Measurements from ENCODE around the gene SLC6A17. TPM values are rescaled to one million over a fixed set of nuclear protein-coding genes. Genes with fewer than 3 reads are reported as not detected.

The SLC6A17 gene
- total RNA-seq, 1 donor, result 0.90 TPM

- peak; percentile 25 for DNase-seq (ENCODE audit: low read depth)
- no peak for TF ChIP-seq CTCF (IDR thresholded peaks at IDR 0.05; ENCODE audit: insufficient read depth, low read length)
- H3K4me3 ChIP-seq (ENCODE audit: low read depth, low read length), result no peak overlapping the region
These were observed 37.8 kb downstream of the SLC6A17 start for GRCh38 chr1:110188035-110188618.

GRCh38 chr1:110189181-110189580 is 38.9 kb downstream of the SLC6A17 start:
- TF ChIP-seq CTCF (IDR thresholded peaks at IDR 0.05; ENCODE audit: insufficient read depth, low read length), result no peak
- no peak for DNase-seq (ENCODE audit: low read depth)

DNA sequence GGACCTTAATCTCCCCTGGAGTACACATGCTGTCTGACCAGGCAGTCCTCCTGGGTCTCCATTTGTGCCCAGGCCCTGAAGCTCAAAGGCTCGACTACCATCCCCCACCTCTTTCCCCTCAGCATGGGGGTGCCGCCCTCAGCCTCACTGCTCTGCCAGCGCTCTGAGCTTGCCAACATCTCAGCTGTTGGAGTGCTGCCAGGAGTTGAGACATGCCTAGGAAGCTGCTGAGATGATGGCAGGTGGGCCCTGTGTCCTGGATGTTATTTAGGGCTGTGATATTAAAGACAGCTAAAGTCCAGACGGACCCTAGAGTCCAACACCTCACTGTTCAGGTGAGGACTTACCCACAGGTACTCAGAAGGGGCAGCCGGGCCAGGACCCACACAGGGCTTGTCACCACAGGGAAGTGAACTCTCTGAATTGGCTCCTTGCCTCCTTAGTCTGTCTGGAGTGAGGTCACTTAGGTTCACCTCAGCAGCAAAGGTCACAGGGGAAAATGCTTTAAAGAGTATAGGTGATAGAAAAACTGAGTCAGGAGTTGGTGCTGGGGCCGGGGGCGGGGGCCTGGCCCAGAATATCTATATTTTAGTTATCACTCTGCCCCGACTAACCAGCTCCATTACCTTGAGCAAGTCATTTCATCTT is 40.1 kb downstream of the SLC6A17 start:
- peak; percentile 26 for DNase-seq (ENCODE audit: low read depth)
- no peak overlapping the region for H3K4me3 ChIP-seq (ENCODE audit: low read depth, low read length)
- TF ChIP-seq CTCF (IDR thresholded peaks at IDR 0.05; ENCODE audit: insufficient read depth, low read length), result no peak

More at GRCh38 chr1:110189181-110189580, 38.9 kb downstream of the SLC6A17 start:
- no peak overlapping the region for H3K4me3 ChIP-seq (ENCODE audit: low read depth, low read length)

GRCh38 chr1:110192541-110192940 is 42.2 kb downstream of the SLC6A17 start:
- no peak overlapping the region for H3K4me3 ChIP-seq (ENCODE audit: low read depth, low read length)
- DNase-seq (ENCODE audit: low read depth), result no peak
- no peak for TF ChIP-seq CTCF (IDR thresholded peaks at IDR 0.05; ENCODE audit: insufficient read depth, low read length)

DNA sequence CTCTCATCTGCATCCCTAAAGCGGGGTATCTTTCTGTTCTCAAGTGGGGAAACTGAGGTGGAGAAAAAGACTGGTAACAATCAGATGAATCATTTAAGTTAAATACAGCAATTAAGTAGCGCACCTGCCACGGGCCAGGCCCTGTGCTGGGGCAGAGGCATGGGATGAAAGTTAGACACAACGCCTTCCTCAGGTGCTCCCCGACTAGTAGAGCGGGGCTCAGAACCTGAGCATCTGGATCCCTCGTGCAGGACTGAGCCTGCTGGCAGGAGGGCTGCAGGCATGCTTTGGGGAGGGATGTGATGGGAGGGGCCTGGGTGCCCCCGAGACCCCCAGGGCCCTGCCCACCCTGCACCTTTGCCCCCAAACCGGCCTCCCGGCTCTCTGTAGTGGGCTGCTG is 44.9 kb downstream of the SLC6A17 start:
- no peak for DNase-seq (ENCODE audit: low read depth)
- H3K4me3 ChIP-seq (ENCODE audit: low read depth, low read length), result no peak overlapping the region

GRCh38 chr1:110196917-110197765 is 46.8 kb downstream of the SLC6A17 start:
- no peak overlapping the region for H3K4me3 ChIP-seq (ENCODE audit: low read depth, low read length)
- peak; percentile 97 for TF ChIP-seq CTCF (IDR thresholded peaks at IDR 0.05; ENCODE audit: insufficient read depth, low read length)
- DNase-seq (ENCODE audit: low read depth), result peak; percentile 50

More for the DNA sequence above, 44.9 kb downstream of the SLC6A17 start:
- TF ChIP-seq CTCF (IDR thresholded peaks at IDR 0.05; ENCODE audit: insufficient read depth, low read length), result no peak
